GM06990 (cell line): ENCODE measurements around the gene ANXA2R.
A peak's percentile ranks its signal among the peaks of the same experiment; 100 is the strongest.

ENCODE experiments used
- DNase-seq: peaks from one replicate; pipeline ENCODE4 v3.0.0-alpha.2; 2011; ENCODE audit not compliant: insufficient read length; ENCODE audit errors: extremely low read depth
- H3K27me3 ChIP-seq: replicated peaks from 2 replicates; pipeline ENCODE4 v1.6.0; 2011; ENCODE audit warnings: low read length; ENCODE audit not compliant: control insufficient read depth, insufficient read depth
- H3K36me3 ChIP-seq: 2 replicates; pipeline ENCODE4 v1.5.1; 2011; ENCODE audit warnings: low read length; ENCODE audit not compliant: control insufficient read depth, insufficient read depth
- H3K4me3 ChIP-seq: replicated peaks from 2 replicates; pipeline ENCODE4 v1.5.1; 2011; ENCODE audit warnings: low read depth, mild to moderate bottlenecking, control low read depth, low read length
- CTCF ChIP-seq: IDR thresholded peaks from 2 replicates; pipeline ENCODE4 v1.5.1; 2011; ENCODE audit warnings: low read length, control low read depth, mild to moderate bottlenecking, inconsistent platforms; ENCODE audit not compliant: insufficient read depth, poor library complexity, severe bottlenecking

The ANXA2R gene

GRCh38 chr5:43000111-43000840 lies 39.8 kb downstream of the ANXA2R start:
- H3K27me3 ChIP-seq, result no peaks in the 10 kb centered on the region
- H3K4me3 ChIP-seq, result no peak overlapping the region
- no peak for TF ChIP-seq CTCF
- no peaks in the 10 kb centered on the region for H3K36me3 ChIP-seq
- DNase-seq, result no peak

GRCh38 chr5:42995360-42995751 lies 44.8 kb downstream of the ANXA2R start:
- H3K4me3 ChIP-seq, result peak overlapping the region; percentile 65
- H3K36me3 ChIP-seq, result no peaks in the 10 kb centered on the region
- TF ChIP-seq CTCF, result no peak
- H3K27me3 ChIP-seq, result no peaks in the 10 kb centered on the region
- DNase-seq, result no peak

- peak; percentile 88 for TF ChIP-seq CTCF
- Histone ChIP-seq H3K4me3 (peak overlapping the region; percentile 65), H3K36me3 (no peaks in the 10 kb centered on the region), H3K27me3 (no peaks in the 10 kb centered on the region)
- DNase-seq, result peak; percentile 81
Observed at GRCh38 chr5:42994555-42995359, 45.4 kb downstream of the ANXA2R start.

GRCh38 chr5:42994246-42994554 lies 45.9 kb downstream of the ANXA2R start:
- DNase-seq, result no peak
- H3K4me3 ChIP-seq, result peak overlapping the region; percentile 65
- H3K27me3 ChIP-seq, result no peaks in the 10 kb centered on the region
- no peaks in the 10 kb centered on the region for H3K36me3 ChIP-seq
- TF ChIP-seq CTCF, result no peak

- no peaks in the 10 kb centered on the region for H3K36me3 ChIP-seq
- peak; percentile 60 for DNase-seq
- no peak for TF ChIP-seq CTCF
- peak overlapping the region; percentile 65 for H3K4me3 ChIP-seq
- no peaks in the 10 kb centered on the region for H3K27me3 ChIP-seq
Observed at GRCh38 chr5:42993516-42994245, 46.4 kb downstream of the ANXA2R start.
